Small intestine (tissue), 7 donors: Measurements from ENCODE around the gene CAMK2G. TPM values are rescaled to one million over a fixed set of nuclear protein-coding genes. Genes with fewer than 3 reads are reported as not detected.
A peak's percentile ranks its signal among the peaks of the same experiment; 100 is the strongest.

Source experiments
- DNase-seq, 2 donors: peaks; one replicate each; pipeline versions ENCODE4 v3.0.0 to v3.0.0-alpha.2; 2013
- FAIRE-seq: peaks from 2 replicates; lab custom pipeline; 2012; peaks lifted over from hg19 to GRCh38; lab: Jason Lieb, UNC
- H3K27ac ChIP-seq, 3 donors: one replicate each; pipeline ENCODE4 v1.5.1; 2013; ENCODE audit warnings: low read length in 2 of 3, mild to moderate bottlenecking in 2 of 3, control low read depth in 1 of 3, inconsistent platforms in 1 of 3, low read depth in 1 of 3, moderate library complexity in 1 of 3
- H3K27me3 ChIP-seq, 3 donors: one replicate each; pipeline ENCODE4 v1.6.1; 2013; ENCODE audit warnings: low read length in 3 of 3, inconsistent platforms in 1 of 3; ENCODE audit not compliant: control insufficient read depth in 3 of 3, insufficient read depth in 3 of 3
- H3K36me3 ChIP-seq, 3 donors: one replicate each; pipeline ENCODE4 v1.6.1; 2013; ENCODE audit warnings: low read length in 3 of 3, inconsistent platforms in 1 of 3, low read depth in 1 of 3, mild to moderate bottlenecking in 1 of 3, moderate library complexity in 1 of 3; ENCODE audit not compliant: control insufficient read depth in 3 of 3, insufficient read depth in 2 of 3
- H3K4me1 ChIP-seq, 3 donors: one replicate each; pipeline ENCODE4 v1.6.1; 2013; ENCODE audit warnings: low read length in 2 of 3, inconsistent platforms in 1 of 3, low read depth in 1 of 3, mild to moderate bottlenecking in 1 of 3, moderate library complexity in 1 of 3; ENCODE audit not compliant: control insufficient read depth in 3 of 3, insufficient read depth in 2 of 3
- H3K4me3 ChIP-seq, 3 donors: one replicate each; pipeline ENCODE4 v1.5.1; 2013; ENCODE audit warnings: low read length in 3 of 3, control low read depth in 1 of 3, inconsistent platforms in 1 of 3, low read depth in 1 of 3, mild to moderate bottlenecking in 1 of 3, moderate library complexity in 1 of 3
- H3K9me3 ChIP-seq, 2 donors: one replicate each; pipeline ENCODE4 v1.6.1; 2013; ENCODE audit warnings: low read depth in 1 of 2, low read length in 1 of 2; ENCODE audit not compliant: control insufficient read depth in 2 of 2, insufficient read depth in 1 of 2
- WGBS, 3 donors: extraction: QIAGEN DNeasy Blood & Tissue Kit; methylation state at CpG; one replicate each; pipeline ENCODE4 v1.1.7; 2013; 5-methylcytosine and 5-hydroxymethylcytosine counted together
- polyA plus RNA-seq, 4 donors: library from polyadenylated mRNA; stranded (reverse) in 3 of 4; unstranded in 1 of 4; fragments of 200-250 nt in 3 of 4; fragments of 120-200 nt in 1 of 4; gene quantifications; one replicate each; pipeline versions ENCODE4 v1.2.1 to v1.2.3, GENCODE V29; 2013
- donor health status: healthy with polysubstance abuse.
- donor health status: control.
- donor health status: control.
- donor health status: Bipolar disorder and iron deficiency.
- donor health status: healthy.

Gene CAMK2G
- polyA plus RNA-seq, 4 donors: 33.1 to 74.9 (median 46.8) TPM

- FAIRE-seq (no peak), DNase-seq (no peak)
- Histone ChIP-seq H3K27me3 (no peaks in the 10 kb centered on the region), H3K27ac (no peak overlapping the region), H3K4me1 (peaks cover 12 to 42% (median 16%) of the 10 kb centered on the region in 3 donors), H3K9me3 (no peaks in the 10 kb centered on the region), H3K4me3 (peak overlapping the region; percentile 42 to 96 (median 80)), H3K36me3 (peaks cover 0 to 38% (median 9%) of the 10 kb centered on the region in 3 donors)
- WGBS, 3 donors: 0 to 2% (median 1%) methylated on average over 2 to 39 of the region's 39 CpGs
These were observed 528 bp downstream of the CAMK2G start for GRCh38 chr10:73873838-73874215.

- FAIRE-seq: no peak
- Histone ChIP-seq H3K27ac (peak overlapping the region; percentile 71 to 85 (median 73)), H3K27me3 (no peaks in the 10 kb centered on the region), H3K4me3 (peak overlapping the region; percentile 32 to 96 (median 80)), H3K36me3 (peaks cover 0 to 44% (median 13%) of the 10 kb centered on the region in 3 donors), H3K9me3 (no peaks in the 10 kb centered on the region), H3K4me1 (peaks cover 12 to 42% (median 16%) of the 10 kb centered on the region in 3 donors)
- WGBS, 3 donors: 11 to 28% (median 25%) methylated on average over 22 to 33 of the region's 33 CpGs
- DNase-seq: no peak
These were observed 1.1 kb downstream of the CAMK2G start for GRCh38 chr10:73873142-73873837.

- Histone ChIP-seq H3K27ac (peak overlapping the region; percentile 71 to 85 (median 73)), H3K4me1 (peaks cover 12 to 47% (median 16%) of the 10 kb centered on the region in 3 donors), H3K9me3 (no peaks in the 10 kb centered on the region), H3K36me3 (peaks cover 2 to 54% (median 16%) of the 10 kb centered on the region in 3 donors), H3K27me3 (no peaks in the 10 kb centered on the region), H3K4me3 (peak overlapping the region in 2 of 3 donors; percentile 32 to 96)
- no peak for FAIRE-seq
- DNase-seq: no peak
- 31 to 48% (median 36%) methylated on average over 5 of the region's 5 CpGs for WGBS, 3 donors
These were observed 2.1 kb downstream of the CAMK2G start for GRCh38 chr10:73872190-73872710.

GRCh38 chr10:73871295-73872189, 2.8 kb downstream of the CAMK2G start:
- Histone ChIP-seq H3K27me3 (no peaks in the 10 kb centered on the region), H3K36me3 (peaks cover 2 to 61% (median 16%) of the 10 kb centered on the region in 3 donors), H3K4me3 (peak overlapping the region in 2 of 3 donors; percentile 14 to 32), H3K9me3 (no peaks in the 10 kb centered on the region), H3K4me1 (peaks cover 9 to 47% (median 16%) of the 10 kb centered on the region in 3 donors), H3K27ac (peak overlapping the region; percentile 54 to 85 (median 71))
- FAIRE-seq: peak; percentile 44
- DNase-seq: peak; percentile 92 to 100
- WGBS, 3 donors: 21 to 55% (median 35%) methylated on average over 8 of the region's 8 CpGs

- WGBS, 3 donors: 83 to 90% (median 88%) methylated on average over 5 of the region's 5 CpGs
- DNase-seq: no peak
- H3K27ac ChIP-seq: no peak overlapping the region
- no peaks in the 10 kb centered on the region for H3K9me3 ChIP-seq
- H3K36me3 ChIP-seq: peaks cover 3 to 88% (median 16%) of the 10 kb centered on the region in 3 donors
- H3K27me3 ChIP-seq: no peaks in the 10 kb centered on the region
- H3K4me3 ChIP-seq: no peak overlapping the region
- no peak for FAIRE-seq
- peaks cover 9 to 37% (median 16%) of the 10 kb centered on the region in 3 donors for H3K4me1 ChIP-seq
These were observed 5.6 kb downstream of the CAMK2G start for GRCh38 chr10:73868655-73869195.

- no peaks in the 10 kb centered on the region for H3K27me3 ChIP-seq
- H3K27ac ChIP-seq: peak overlapping the region in 1 of 3 donors; percentile 14
- H3K36me3 ChIP-seq: peaks cover 3 to 93% (median 22%) of the 10 kb centered on the region in 3 donors
- FAIRE-seq (no peak), DNase-seq (no peak)
- WGBS, 3 donors: 85 to 91% (median 85%) methylated on average over 11 of the region's 11 CpGs
- no peak overlapping the region for H3K4me3 ChIP-seq
- no peaks in the 10 kb centered on the region for H3K9me3 ChIP-seq
- peaks cover 9 to 34% (median 16%) of the 10 kb centered on the region in 3 donors for H3K4me1 ChIP-seq
These were observed 6.3 kb downstream of the CAMK2G start for GRCh38 chr10:73867871-73868631.

- no peak overlapping the region for H3K4me3 ChIP-seq
- H3K27me3 ChIP-seq: no peaks in the 10 kb centered on the region
- DNase-seq (no peak), FAIRE-seq (no peak)
- peak overlapping the region in 1 of 3 donors; percentile 14 for H3K27ac ChIP-seq
- no peaks in the 10 kb centered on the region for H3K9me3 ChIP-seq
- WGBS, 3 donors: 72 to 93% (median 83%) methylated on average over 10 of the region's 10 CpGs
- peaks cover 7 to 26% (median 16%) of the 10 kb centered on the region in 3 donors for H3K4me1 ChIP-seq
- peaks cover 3 to 90% (median 22%) of the 10 kb centered on the region in 3 donors for H3K36me3 ChIP-seq
These were observed 7.1 kb downstream of the CAMK2G start for GRCh38 chr10:73867126-73867807.
